ENCODE data around the gene DNAJC10. TPM values are rescaled to one million over a fixed set of nuclear protein-coding genes. Genes with fewer than 3 reads are reported as not detected.

The DNAJC10 gene
- total RNA-seq (2013): 112 TPM
- 100 to 1,000 TPM in 1 of 3 donors, 10 to 100 TPM in 2; 25.2 to 102 (median 79.4) TPM for polyA plus RNA-seq
- polyA minus RNA-seq: 15.2 and 27.4 TPM in 2 replicates
- 17.8 to 201 (median 127) reads per million in 11 experiments for total RNA-seq

DNA sequence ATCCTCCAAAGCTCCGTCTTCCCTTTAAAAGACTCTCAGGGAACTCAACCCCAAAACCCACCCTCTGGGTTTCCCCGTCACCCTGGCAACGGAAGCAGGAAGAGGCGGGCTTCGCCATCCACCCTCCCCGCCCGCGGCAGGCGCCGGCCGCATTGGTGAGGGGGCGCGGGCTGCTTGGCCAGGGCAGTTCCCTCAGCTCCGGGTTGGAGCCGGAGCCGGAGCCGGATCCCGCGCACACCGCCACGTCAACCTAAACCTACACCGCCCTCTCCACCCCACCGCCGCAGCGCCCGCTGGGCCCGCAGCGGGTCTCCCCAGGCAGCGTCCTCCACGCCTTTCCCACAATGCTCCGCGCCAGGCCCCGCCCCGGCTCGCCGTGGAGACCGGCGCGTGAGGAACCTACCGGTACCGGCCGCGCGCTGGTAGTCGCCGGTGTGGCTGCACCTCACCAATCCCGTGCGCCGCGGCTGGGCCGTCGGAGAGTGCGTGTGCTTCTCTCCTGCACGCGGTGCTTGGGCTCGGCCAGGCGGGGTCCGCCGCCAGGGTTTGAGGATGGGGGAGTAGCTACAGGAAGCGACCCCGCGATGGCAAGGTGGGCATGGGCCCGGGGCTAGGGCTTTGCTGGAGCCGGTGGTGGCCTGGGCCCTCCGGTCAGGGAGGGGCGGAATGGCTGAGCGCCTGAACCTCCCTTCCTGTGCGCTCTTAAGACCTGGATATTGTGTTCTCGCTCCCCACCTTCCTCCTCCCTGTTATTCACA, at the start of gene DNAJC10:
Gene DNAJC10, plus strand, starts transcription at position 366 of the 758 bp plus-strand sequence. CDS start 1,830 bp downstream, outside the sequence.
- peaks cover 0 to 2% (median 0%) of the 10 kb centered on the region in 3 donors for H3K27me3 Mint-ChIP-seq (ENCODE audit: low read depth in 3 of 3)
- DNase-seq: peak; percentile 79 to 90 (median 82)
- Histone ChIP-seq H3K4me2 (replicated peaks; ENCODE audit: extremely low read depth, low read length, poor library complexity, severe bottlenecking) (peak within 1 kb of the TSS; percentile 98), H3K27me3 (ENCODE audit: control insufficient read depth in 2 of 2, insufficient read depth in 2 of 2, low read length in 2 of 2) (no peaks in the 10 kb centered on the region), H3K36me3 (replicated peaks in 1 of 2; ENCODE audit: control insufficient read depth in 1 of 2, insufficient read depth in 2 of 2, low read length in 2 of 2) (peaks cover 11 to 13% of the 10 kb centered on the region in 2 donors), H3K9ac (ENCODE audit: insufficient read depth, low read length, poor library complexity, severe bottlenecking) (peak within 1 kb of the TSS; percentile 78), H3K4me1 (ENCODE audit: control insufficient read depth in 1 of 2, insufficient read depth in 2 of 2, low read length in 2 of 2) (peaks cover 46 to 54% of the 10 kb centered on the region in 2 donors), H3K4me3 (replicated peaks in 1 of 3; ENCODE audit: low read depth in 2 of 3, low read length in 3 of 3) (peak within 1 kb of the TSS; percentile 78 to 97 (median 96)), H3K9me3 (replicated peaks in 1 of 2; ENCODE audit: control insufficient read depth in 1 of 2, insufficient read depth in 1 of 2, low read length in 2 of 2) (no peaks in the 10 kb centered on the region), H4K20me1 (ENCODE audit: insufficient read depth, low read length) (no peaks in the 10 kb centered on the region), H3K79me2 (ENCODE audit: insufficient read depth, low read length) (peaks cover 21% of the 10 kb centered on the region), H3K27ac (ENCODE audit: low read depth in 1 of 2, low read length in 2 of 2) (peak within 1 kb of the TSS; percentile 49 to 91), H2AFZ (ENCODE audit: insufficient read depth, low read depth, low read length, poor library complexity, severe bottlenecking) (peak within 1 kb of the TSS; percentile 92)
- H3K4me1 Mint-ChIP-seq: peaks cover 3% of the 10 kb centered on the region
- H3K9me3 Mint-ChIP-seq: no peaks in the 10 kb centered on the region
- TF ChIP-seq, protein P1, sequence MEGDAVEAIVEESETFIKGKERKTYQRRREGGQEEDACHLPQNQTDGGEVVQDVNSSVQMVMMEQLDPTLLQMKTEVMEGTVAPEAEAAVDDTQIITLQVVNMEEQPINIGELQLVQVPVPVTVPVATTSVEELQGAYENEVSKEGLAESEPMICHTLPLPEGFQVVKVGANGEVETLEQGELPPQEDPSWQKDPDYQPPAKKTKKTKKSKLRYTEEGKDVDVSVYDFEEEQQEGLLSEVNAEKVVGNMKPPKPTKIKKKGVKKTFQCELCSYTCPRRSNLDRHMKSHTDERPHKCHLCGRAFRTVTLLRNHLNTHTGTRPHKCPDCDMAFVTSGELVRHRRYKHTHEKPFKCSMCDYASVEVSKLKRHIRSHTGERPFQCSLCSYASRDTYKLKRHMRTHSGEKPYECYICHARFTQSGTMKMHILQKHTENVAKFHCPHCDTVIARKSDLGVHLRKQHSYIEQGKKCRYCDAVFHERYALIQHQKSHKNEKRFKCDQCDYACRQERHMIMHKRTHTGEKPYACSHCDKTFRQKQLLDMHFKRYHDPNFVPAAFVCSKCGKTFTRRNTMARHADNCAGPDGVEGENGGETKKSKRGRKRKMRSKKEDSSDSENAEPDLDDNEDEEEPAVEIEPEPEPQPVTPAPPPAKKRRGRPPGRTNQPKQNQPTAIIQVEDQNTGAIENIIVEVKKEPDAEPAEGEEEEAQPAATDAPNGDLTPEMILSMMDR (IDR thresholded peaks at IDR 0.05): no peak
- intact Hi-C loops (cut with micrococcal nuclease): loop anchor here in 1 of 2 donors (10.0 kb wide), 1 partner anchor 821 kb away; the partner anchor contains the start of gene ITPRID2
- WGBS (ENCODE audit: insufficient coverage): under 1% methylated on average over 64 of the region's 69 CpGs
- peaks cover 6 to 8% of the 10 kb centered on the region in 2 donors for H3K36me3 Mint-ChIP-seq
- no peak within 1 kb of the TSS for H3K27ac Mint-ChIP-seq
- no peak within 1 kb of the TSS for H3K4me3 Mint-ChIP-seq

- peak in 2 of 3 donors; percentile 21 to 44 for DNase-seq
- H4K20me1 ChIP-seq (ENCODE audit: insufficient read depth, low read length): no peaks in the 10 kb centered on the region
- no peak overlapping the region for H3K4me3 ChIP-seq (replicated peaks in 1 of 3; ENCODE audit: low read depth in 2 of 3, low read length in 3 of 3)
- peaks cover 0 to 4% (median 1%) of the 10 kb centered on the region in 7 donors for H3K9me3 Mint-ChIP-seq
- no peaks in the 10 kb centered on the region for H3K36me3 Mint-ChIP-seq
- H3K4me1 Mint-ChIP-seq: peaks cover 7% of the 10 kb centered on the region
- peaks cover 0 to 5% (median 4%) of the 10 kb centered on the region in 3 donors for H3K27me3 Mint-ChIP-seq (ENCODE audit: low read depth in 3 of 3)
- no peak overlapping the region for H3K9ac ChIP-seq (ENCODE audit: insufficient read depth, low read length, poor library complexity, severe bottlenecking)
- no CpG with 5 or more reads among the region's 1 CpG for WGBS (ENCODE audit: insufficient coverage)
- H3K36me3 ChIP-seq (replicated peaks in 1 of 2; ENCODE audit: control insufficient read depth in 1 of 2, insufficient read depth in 2 of 2, low read length in 2 of 2): no peaks in the 10 kb centered on the region
- intact Hi-C loops (cut with micrococcal nuclease): no loop called here
- H3K4me1 ChIP-seq (ENCODE audit: control insufficient read depth in 1 of 2, insufficient read depth in 2 of 2, low read length in 2 of 2): no peaks in the 10 kb centered on the region
- H3K4me2 ChIP-seq (replicated peaks; ENCODE audit: extremely low read depth, low read length, poor library complexity, severe bottlenecking): peak overlapping the region; percentile 44
- no peaks in the 10 kb centered on the region for H3K9me3 ChIP-seq (replicated peaks in 1 of 2; ENCODE audit: control insufficient read depth in 1 of 2, insufficient read depth in 1 of 2, low read length in 2 of 2)
- no peaks in the 10 kb centered on the region for H3K27me3 ChIP-seq (ENCODE audit: control insufficient read depth in 2 of 2, insufficient read depth in 2 of 2, low read length in 2 of 2)
- H2AFZ ChIP-seq (ENCODE audit: insufficient read depth, low read depth, low read length, poor library complexity, severe bottlenecking): peak overlapping the region; percentile 68
- TF ChIP-seq, protein P1 (IDR thresholded peaks at IDR 0.05): peak; percentile 68
- no peak overlapping the region for H3K27ac ChIP-seq (ENCODE audit: low read depth in 1 of 2, low read length in 2 of 2)
- H3K79me2 ChIP-seq (ENCODE audit: insufficient read depth, low read length): no peaks in the 10 kb centered on the region
- no peak overlapping the region for H3K4me3 Mint-ChIP-seq
- no peak overlapping the region for H3K27ac Mint-ChIP-seq
These were observed 49.3 kb upstream of the DNAJC10 start for GRCh38 chr2:182666674-182667314.

Data from CD14-positive monocyte (primary cell).